ENCODE data around the gene CRYL1. TPM values are rescaled to one million over a fixed set of nuclear protein-coding genes. Genes with fewer than 3 reads are reported as not detected.

CRYL1 gene, protein sequence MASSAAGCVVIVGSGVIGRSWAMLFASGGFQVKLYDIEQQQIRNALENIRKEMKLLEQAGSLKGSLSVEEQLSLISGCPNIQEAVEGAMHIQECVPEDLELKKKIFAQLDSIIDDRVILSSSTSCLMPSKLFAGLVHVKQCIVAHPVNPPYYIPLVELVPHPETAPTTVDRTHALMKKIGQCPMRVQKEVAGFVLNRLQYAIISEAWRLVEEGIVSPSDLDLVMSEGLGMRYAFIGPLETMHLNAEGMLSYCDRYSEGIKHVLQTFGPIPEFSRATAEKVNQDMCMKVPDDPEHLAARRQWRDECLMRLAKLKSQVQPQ
- 1.7 and 3.0 TPM in 2 replicates for total RNA-seq (2014; rRNA removed; shearing (Covaris generic); ENCODE audit: low replicate concordance)

DNA sequence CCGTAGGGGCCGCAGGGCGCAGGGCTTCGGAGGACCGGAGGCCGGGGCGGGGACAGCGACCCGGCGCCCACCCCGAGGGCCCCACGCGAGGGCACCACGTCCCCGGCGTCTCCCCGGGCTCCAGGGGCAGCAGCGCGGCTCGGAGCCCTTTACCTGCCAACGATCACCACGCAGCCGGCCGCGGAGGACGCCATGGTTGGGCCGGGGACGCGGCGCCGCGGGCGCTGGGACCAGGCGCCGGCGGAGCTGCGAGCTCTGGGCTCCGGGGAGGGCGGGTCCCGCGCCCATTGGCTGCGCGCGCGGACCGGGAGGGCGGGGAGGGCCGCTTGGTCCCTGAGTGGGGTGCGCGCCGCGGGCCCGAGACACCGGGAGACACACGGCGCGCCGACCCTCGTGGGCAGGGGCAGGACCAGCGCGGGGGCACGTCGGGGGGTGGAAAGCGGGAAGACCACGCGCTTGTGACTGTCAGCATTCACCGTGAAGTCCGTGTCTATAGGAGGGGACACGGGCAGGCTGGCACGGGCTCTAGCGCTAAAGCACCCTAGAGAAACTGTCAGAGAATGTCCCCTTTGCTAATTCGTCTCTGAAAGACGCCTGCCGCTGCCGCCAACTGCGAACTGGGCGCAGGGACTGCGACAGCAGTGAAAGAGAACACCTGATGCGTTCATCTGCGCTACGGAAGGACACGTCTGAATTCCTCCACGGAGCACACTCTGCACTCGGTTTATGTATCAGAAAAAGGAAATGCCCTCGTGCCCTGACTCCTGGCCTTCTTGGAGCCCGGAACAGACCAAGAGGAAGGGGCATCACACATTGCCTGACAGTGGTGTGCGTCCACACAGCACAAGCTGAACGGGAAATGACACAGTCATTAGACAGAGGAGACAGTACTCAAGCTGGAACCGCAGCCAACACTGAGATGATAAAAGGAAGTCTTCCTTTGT, at the start of gene CRYL1:
CRYL1 (minus strand) TSS at position 257 of the 944 bp plus-strand sequence; CDS start at position 194, 63 bp downstream.
- Histone ChIP-seq H3K27ac (ENCODE audit: low read length) (no peak within 1 kb of the TSS), H3K36me3 (ENCODE audit: insufficient read depth, low read length) (no peaks in the 10 kb centered on the region), H3K9me3 (ENCODE audit: low read length) (no peaks in the 10 kb centered on the region; the same call in 1 of the 2 replicates)

DNA sequence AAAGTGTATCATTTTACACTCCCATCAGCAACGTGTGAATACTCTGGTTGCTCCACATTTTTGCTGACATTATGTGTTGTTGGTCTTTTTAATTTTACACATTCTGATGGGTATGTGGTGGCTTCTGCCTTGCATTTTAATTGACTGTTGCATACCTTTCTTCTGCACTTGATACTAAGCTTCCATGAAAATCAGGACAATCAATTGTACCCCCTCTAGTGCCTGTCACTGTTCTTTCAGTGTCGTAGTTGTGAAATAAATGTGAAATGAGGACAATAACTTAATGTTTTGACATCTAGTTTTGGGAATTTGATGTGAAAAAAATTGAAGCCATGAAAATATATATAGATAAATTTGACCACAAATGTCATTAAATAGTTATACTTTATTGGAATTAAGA, 48.0 kb upstream of the CRYL1 start:
- Histone ChIP-seq H3K9me2 (replicated peaks; ENCODE audit: insufficient read depth, low read length) (no peaks in the 10 kb centered on the region), H4K20me1 (ENCODE audit: insufficient read depth, low read depth, low read length) (no peaks in the 10 kb centered on the region), H3K79me2 (ENCODE audit: low read length) (peaks cover 14% of the 10 kb centered on the region), H3K27ac (ENCODE audit: low read length) (no peak overlapping the region), H3K9ac (ENCODE audit: low read length) (no peak overlapping the region), H3K4me2 (ENCODE audit: low read depth, low read length, poor library complexity, severe bottlenecking) (no peak overlapping the region), H3K4me1 (ENCODE audit: low read length) (no peaks in the 10 kb centered on the region), H3K9me3 (ENCODE audit: low read length) (no peaks in the 10 kb centered on the region; the same call in 1 of the 2 replicates), H3K4me3 (ENCODE audit: low read length) (no peak overlapping the region), H3K27me3 (ENCODE audit: low read length) (no peaks in the 10 kb centered on the region), H2AFZ (ENCODE audit: low read length) (no peak overlapping the region), H3K36me3 (ENCODE audit: insufficient read depth, low read length) (peaks cover 18% of the 10 kb centered on the region)
- DNase-seq: no peak

More for the DNA sequence above, at the start of gene CRYL1:
- Histone ChIP-seq H3K4me1 (ENCODE audit: low read length) (peaks cover 16% of the 10 kb centered on the region), H3K9ac (ENCODE audit: low read length) (peak within 1 kb of the TSS; percentile 70), H3K27me3 (ENCODE audit: low read length) (no peaks in the 10 kb centered on the region; the same call in 1 of the 2 replicates), H3K9me2 (replicated peaks; ENCODE audit: insufficient read depth, low read length) (no peaks in the 10 kb centered on the region), H3K4me2 (ENCODE audit: low read depth, low read length, poor library complexity, severe bottlenecking) (peak within 1 kb of the TSS; percentile 67), H4K20me1 (ENCODE audit: insufficient read depth, low read depth, low read length) (no peaks in the 10 kb centered on the region), H3K4me3 (ENCODE audit: low read length) (peak within 1 kb of the TSS; percentile 72), H2AFZ (ENCODE audit: low read length) (peak within 1 kb of the TSS; percentile 94), H3K79me2 (ENCODE audit: low read length) (no peaks in the 10 kb centered on the region)
- peak; percentile 83 for DNase-seq

DNA sequence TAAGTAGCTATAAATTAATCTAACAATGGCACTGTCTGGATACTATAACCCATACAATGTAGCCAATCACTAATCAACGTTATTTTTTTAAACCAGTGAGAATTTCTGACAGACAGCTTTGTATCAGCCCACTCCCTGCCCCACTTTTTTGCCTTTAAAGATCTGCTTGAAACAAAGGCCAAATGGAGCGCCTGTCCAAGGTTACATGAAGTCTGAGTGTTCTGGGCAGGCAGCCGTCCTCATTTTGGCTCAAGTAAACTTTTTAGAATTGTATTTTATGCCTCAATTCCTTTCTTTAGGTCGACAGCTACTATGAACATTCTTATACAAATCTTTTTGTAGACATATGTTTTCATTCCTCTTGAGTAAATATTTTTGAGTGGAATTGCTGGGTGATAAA, 47.5 kb upstream of the CRYL1 start:
- Histone ChIP-seq H4K20me1 (ENCODE audit: insufficient read depth, low read depth, low read length) (no peaks in the 10 kb centered on the region), H2AFZ (ENCODE audit: low read length) (no peak overlapping the region), H3K27me3 (ENCODE audit: low read length) (no peaks in the 10 kb centered on the region), H3K9me3 (ENCODE audit: low read length) (no peaks in the 10 kb centered on the region; the same call in 1 of the 2 replicates), H3K36me3 (ENCODE audit: insufficient read depth, low read length) (peaks cover 18% of the 10 kb centered on the region), H3K4me1 (ENCODE audit: low read length) (peaks cover 2% of the 10 kb centered on the region), H3K4me2 (ENCODE audit: low read depth, low read length, poor library complexity, severe bottlenecking) (no peak overlapping the region), H3K79me2 (ENCODE audit: low read length) (peaks cover 17% of the 10 kb centered on the region), H3K9ac (ENCODE audit: low read length) (no peak overlapping the region), H3K4me3 (ENCODE audit: low read length) (no peak overlapping the region), H3K9me2 (replicated peaks; ENCODE audit: insufficient read depth, low read length) (no peaks in the 10 kb centered on the region), H3K27ac (ENCODE audit: low read length) (no peak overlapping the region)
- no peak for DNase-seq

DNA sequence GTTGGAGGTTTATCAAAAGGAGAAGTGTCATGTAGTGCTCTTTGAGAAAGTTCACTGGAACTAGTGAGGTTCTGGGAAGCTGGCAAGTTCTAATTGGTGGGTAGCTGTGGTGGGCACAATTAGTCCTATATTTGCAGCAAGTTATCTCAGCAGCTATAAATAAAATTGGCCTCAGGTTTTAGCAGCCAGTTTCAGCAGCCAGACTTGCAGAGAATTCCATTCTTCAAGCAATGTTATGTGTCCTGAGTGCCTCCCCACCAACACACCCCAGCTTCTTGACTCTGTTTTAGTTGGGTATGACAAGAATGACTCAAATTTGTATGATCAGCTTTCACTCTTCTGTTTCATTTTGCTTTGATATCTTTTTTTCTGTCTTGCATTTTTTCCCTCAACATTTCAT, 46.0 kb upstream of the CRYL1 start:
- H3K4me2 ChIP-seq (ENCODE audit: low read depth, low read length, poor library complexity, severe bottlenecking): no peak overlapping the region
- H2AFZ ChIP-seq (ENCODE audit: low read length): no peak overlapping the region
- H3K27ac ChIP-seq (ENCODE audit: low read length): no peak overlapping the region
- no peaks in the 10 kb centered on the region for H3K27me3 ChIP-seq (ENCODE audit: low read length)
- H3K4me1 ChIP-seq (ENCODE audit: low read length): peaks cover 9% of the 10 kb centered on the region
- H3K9ac ChIP-seq (ENCODE audit: low read length): no peak overlapping the region
- H3K79me2 ChIP-seq (ENCODE audit: low read length): peaks cover 27% of the 10 kb centered on the region
- no peaks in the 10 kb centered on the region for H4K20me1 ChIP-seq (ENCODE audit: insufficient read depth, low read depth, low read length)
- DNase-seq: no peak
- no peaks in the 10 kb centered on the region for H3K9me3 ChIP-seq (ENCODE audit: low read length)
- peaks cover 16% of the 10 kb centered on the region for H3K36me3 ChIP-seq (ENCODE audit: insufficient read depth, low read length)
- no peaks in the 10 kb centered on the region for H3K9me2 ChIP-seq (replicated peaks; ENCODE audit: insufficient read depth, low read length)
- H3K4me3 ChIP-seq (ENCODE audit: low read length): no peak overlapping the region

DNA sequence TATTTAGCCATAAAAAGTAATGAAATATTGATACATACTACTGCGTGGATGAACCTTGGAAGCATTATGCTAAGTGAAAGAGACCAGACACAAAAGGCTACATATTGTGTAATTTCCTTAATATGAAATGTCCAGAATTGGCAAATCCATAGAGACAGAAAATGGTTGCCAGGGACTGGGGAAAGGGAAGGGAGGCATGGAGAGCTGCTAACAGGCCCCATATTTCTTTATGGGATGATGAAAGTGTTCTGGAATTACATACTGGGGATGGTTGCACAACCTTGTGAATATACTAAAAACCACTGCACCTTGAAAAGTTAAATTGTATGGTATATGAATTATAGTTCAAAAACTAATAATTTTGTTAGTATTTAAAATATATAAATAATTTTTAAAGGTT, 44.9 kb upstream of the CRYL1 start:
- no peaks in the 10 kb centered on the region for H3K27me3 ChIP-seq (ENCODE audit: low read length)
- H4K20me1 ChIP-seq (ENCODE audit: insufficient read depth, low read depth, low read length): no peaks in the 10 kb centered on the region
- no peaks in the 10 kb centered on the region for H3K9me2 ChIP-seq (replicated peaks; ENCODE audit: insufficient read depth, low read length)
- no peak overlapping the region for H3K27ac ChIP-seq (ENCODE audit: low read length)
- H2AFZ ChIP-seq (ENCODE audit: low read length): no peak overlapping the region
- peaks cover 5% of the 10 kb centered on the region for H3K36me3 ChIP-seq (ENCODE audit: insufficient read depth, low read length)
- H3K4me3 ChIP-seq (ENCODE audit: low read length): no peak overlapping the region
- H3K9me3 ChIP-seq (ENCODE audit: low read length): peaks cover 2% of the 10 kb centered on the region
- H3K4me1 ChIP-seq (ENCODE audit: low read length): peaks cover 13% of the 10 kb centered on the region
- H3K4me2 ChIP-seq (ENCODE audit: low read depth, low read length, poor library complexity, severe bottlenecking): no peak overlapping the region
- peaks cover 27% of the 10 kb centered on the region for H3K79me2 ChIP-seq (ENCODE audit: low read length)
- no peak for DNase-seq
- H3K9ac ChIP-seq (ENCODE audit: low read length): no peak overlapping the region

DNA sequence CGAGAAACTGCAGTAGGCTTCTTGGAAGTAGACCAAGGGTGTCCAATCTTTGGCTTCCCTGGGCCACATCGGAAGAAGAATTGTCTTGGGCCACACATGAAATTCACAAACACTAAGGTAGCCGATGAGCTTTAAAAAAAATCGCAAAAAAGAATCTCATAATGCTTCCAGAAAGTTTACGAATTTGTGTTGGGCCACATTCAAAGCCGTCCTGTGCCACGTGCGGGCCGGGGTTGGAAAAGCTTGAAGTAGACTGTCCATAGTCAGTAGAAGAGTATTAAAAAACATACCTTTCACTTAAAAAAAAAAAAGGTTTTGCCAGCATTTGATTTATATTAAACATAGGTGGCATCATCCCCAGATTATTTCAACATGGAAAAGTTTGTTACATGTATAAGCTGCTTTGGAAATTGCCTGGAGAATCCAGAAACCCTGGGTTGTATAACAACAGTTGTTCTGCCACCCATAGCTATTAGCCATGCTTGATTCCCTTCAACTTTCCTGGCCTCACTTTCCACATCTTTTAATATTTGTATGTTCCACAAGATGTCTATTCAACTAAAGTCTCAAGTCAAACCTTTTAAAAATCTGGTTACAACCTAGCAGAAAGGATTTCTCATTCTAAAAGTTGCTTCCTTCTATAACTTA, 42.3 kb upstream of the CRYL1 start:
- peak overlapping the region; percentile 100 for H3K4me2 ChIP-seq (ENCODE audit: low read depth, low read length, poor library complexity, severe bottlenecking)
- H4K20me1 ChIP-seq (ENCODE audit: insufficient read depth, low read depth, low read length): no peaks in the 10 kb centered on the region
- peak overlapping the region; percentile 91 for H3K4me3 ChIP-seq (ENCODE audit: low read length)
- peaks cover 23% of the 10 kb centered on the region for H3K79me2 ChIP-seq (ENCODE audit: low read length)
- H3K9me3 ChIP-seq (ENCODE audit: low read length): peaks cover 12% of the 10 kb centered on the region
- H3K27ac ChIP-seq (ENCODE audit: low read length): peak overlapping the region; percentile 76
- H3K36me3 ChIP-seq (ENCODE audit: insufficient read depth, low read length): no peaks in the 10 kb centered on the region; the same call in 1 of the 2 replicates
- H3K4me1 ChIP-seq (ENCODE audit: low read length): peaks cover 13% of the 10 kb centered on the region
- H3K27me3 ChIP-seq (ENCODE audit: low read length): no peaks in the 10 kb centered on the region
- peak overlapping the region; percentile 96 for H2AFZ ChIP-seq (ENCODE audit: low read length)
- H3K9me2 ChIP-seq (replicated peaks; ENCODE audit: insufficient read depth, low read length): no peaks in the 10 kb centered on the region
- H3K9ac ChIP-seq (ENCODE audit: low read length): peak overlapping the region; percentile 90
- DNase-seq: no peak

DNA sequence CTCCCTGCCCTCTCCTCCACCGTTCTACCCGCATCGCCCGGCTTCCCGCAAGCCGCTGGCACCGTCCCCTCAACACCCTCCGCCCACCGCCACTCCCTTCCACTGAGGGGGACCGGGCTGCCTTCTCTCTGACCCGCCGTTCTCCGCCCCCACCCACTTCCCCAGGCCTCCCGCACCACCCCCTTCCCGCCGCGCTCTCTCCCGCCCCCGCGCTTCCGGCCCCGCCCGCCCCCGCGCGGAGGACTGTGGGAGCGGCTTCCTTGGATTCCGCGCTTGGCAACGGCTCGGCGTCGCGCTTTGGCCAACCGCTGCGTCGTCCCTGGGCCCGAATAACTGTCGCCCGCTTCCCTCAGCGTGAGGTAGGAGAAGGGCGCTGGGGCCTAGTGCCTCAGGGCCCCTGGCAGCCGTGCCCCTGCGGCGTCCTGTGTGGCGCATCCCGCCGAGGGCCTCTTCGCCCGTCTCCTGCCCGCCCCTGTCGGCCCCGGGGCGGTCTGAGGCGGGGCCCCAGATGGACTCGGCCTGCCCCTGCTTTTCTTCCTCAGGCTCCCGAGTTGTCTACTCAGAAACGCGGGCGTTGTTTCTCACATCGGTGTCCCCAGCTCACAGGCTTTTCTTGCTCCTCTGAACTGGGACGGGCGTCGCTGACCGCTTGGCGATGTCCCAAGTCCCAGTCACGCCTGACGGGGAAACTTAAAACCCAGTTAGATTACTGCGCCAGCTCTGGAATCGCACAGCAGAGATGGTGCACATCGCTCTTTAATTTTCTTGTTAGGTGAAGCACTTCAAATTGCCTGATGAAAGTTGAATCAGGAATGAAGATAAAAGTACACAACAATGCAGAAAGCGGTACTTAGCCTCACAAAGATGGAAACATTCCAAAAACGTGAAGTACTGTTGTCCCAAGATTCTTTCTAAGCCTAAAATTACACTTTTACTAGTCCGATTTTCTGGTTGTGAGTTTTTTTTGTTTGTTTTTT, 41.5 kb upstream of the CRYL1 start, which contains the start of gene IFT88:
IFT88 (plus strand) TSS at position 260 of the 977 bp plus-strand sequence. CDS start 7,229 bp downstream, outside the sequence.
- Histone ChIP-seq H3K79me2 (ENCODE audit: low read length) (peaks cover 20% of the 10 kb centered on the region), H3K9me3 (ENCODE audit: low read length) (peaks cover 12% of the 10 kb centered on the region), H3K9ac (ENCODE audit: low read length) (peak within 1 kb of the TSS; percentile 90), H3K4me1 (ENCODE audit: low read length) (peaks cover 13% of the 10 kb centered on the region), H3K4me3 (ENCODE audit: low read length) (peak within 1 kb of the TSS; percentile 91), H3K9me2 (replicated peaks; ENCODE audit: insufficient read depth, low read length) (no peaks in the 10 kb centered on the region), H4K20me1 (ENCODE audit: insufficient read depth, low read depth, low read length) (no peaks in the 10 kb centered on the region), H3K27me3 (ENCODE audit: low read length) (no peaks in the 10 kb centered on the region), H3K4me2 (ENCODE audit: low read depth, low read length, poor library complexity, severe bottlenecking) (peak within 1 kb of the TSS; percentile 100), H3K27ac (ENCODE audit: low read length) (peak within 1 kb of the TSS; percentile 76), H3K36me3 (ENCODE audit: insufficient read depth, low read length) (no peaks in the 10 kb centered on the region; the same call in 1 of the 2 replicates), H2AFZ (ENCODE audit: low read length) (peak within 1 kb of the TSS; percentile 96)
- DNase-seq: peak; percentile 96

Data from Karpas-422 (cell line).